Measurements from ENCODE around the gene PRKAG2. TPM values are rescaled to one million over a fixed set of nuclear protein-coding genes. Genes with fewer than 3 reads are reported as not detected.

PRKAG2 gene
- total and polyA plus RNA-seq, 8 donors = 19.9 to 302 (median 60.9) TPM

DNA sequence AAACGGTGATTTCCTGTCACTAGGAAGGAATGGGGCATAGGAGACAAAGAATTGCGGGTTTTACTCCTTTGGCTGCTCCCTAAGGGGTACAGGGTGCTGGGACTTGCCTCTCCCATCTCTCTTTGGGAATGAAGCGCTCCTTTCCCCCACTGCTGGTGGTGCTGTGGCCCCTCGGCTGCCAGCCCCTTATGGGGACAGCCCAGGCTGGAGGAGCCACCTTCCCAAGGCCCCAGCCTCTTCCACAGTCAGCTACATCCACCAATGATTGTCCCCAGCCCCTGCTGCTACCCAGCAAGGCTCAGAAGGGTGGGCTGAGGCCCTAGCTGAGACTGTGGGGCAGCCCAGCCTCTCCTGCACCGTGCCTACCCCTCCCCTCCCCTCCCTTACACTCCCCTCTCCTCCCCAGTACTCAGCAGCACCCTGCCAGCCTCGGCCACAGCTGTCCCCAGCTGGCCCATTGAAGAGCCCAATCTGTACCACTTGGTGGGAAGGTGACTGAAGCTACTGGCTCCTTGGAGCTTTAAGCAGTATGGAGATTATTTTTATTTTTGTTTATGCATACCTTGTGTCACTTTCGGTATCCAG lies 19.0 kb downstream of the PRKAG2 start:
- no peaks in the 10 kb centered on the region for H3K27me3 ChIP-seq
- DNase-seq = no peak

DNA sequence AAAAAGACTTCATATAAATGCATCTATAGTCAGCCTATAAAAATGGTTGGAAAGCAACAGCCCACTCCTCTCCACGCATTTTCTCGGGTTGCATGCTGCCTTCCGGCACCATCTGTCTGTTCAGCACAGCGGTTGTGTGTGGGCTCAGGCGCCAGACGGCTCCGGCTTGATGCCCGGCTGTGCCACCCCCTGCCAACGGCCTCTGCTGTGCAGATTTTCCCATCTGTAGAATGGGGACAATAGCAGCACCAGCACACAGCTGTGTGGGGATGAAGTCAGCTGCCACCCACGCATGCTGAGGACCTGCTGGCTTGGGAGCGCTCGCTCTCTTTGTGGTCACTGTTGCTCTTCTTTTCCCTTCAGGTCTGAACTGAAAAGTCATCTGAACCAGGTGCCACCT lies 19.5 kb downstream of the PRKAG2 start:
- H3K36me3 ChIP-seq = peaks cover 0 to 20% (median 9%) of the 10 kb centered on the region in 4 donors
- H3K27ac ChIP-seq = no peak overlapping the region
- DNase-seq = no peak
- H3K4me3 ChIP-seq = no peak overlapping the region
- no peaks in the 10 kb centered on the region for H3K9me3 ChIP-seq
- 90 to 96% (median 92%) methylated on average over 12 of the region's 12 CpGs for WGBS, 5 donors
- intact Hi-C loops (cut with DNase I; ENCODE audit: low total_unique reads) = no loop called here
- peaks cover 5 to 24% (median 19%) of the 10 kb centered on the region in 4 donors for H3K4me1 ChIP-seq
- no peaks in the 10 kb centered on the region for H3K27me3 ChIP-seq
- TF ChIP-seq EP300 (IDR thresholded peaks at IDR 0.05) (no peak), POLR2AphosphoS5 (IDR thresholded peaks at IDR 0.05) (no peak), POLR2A (IDR thresholded peaks at IDR 0.05) (no peak)
- TF ChIP-seq, protein P1, sequence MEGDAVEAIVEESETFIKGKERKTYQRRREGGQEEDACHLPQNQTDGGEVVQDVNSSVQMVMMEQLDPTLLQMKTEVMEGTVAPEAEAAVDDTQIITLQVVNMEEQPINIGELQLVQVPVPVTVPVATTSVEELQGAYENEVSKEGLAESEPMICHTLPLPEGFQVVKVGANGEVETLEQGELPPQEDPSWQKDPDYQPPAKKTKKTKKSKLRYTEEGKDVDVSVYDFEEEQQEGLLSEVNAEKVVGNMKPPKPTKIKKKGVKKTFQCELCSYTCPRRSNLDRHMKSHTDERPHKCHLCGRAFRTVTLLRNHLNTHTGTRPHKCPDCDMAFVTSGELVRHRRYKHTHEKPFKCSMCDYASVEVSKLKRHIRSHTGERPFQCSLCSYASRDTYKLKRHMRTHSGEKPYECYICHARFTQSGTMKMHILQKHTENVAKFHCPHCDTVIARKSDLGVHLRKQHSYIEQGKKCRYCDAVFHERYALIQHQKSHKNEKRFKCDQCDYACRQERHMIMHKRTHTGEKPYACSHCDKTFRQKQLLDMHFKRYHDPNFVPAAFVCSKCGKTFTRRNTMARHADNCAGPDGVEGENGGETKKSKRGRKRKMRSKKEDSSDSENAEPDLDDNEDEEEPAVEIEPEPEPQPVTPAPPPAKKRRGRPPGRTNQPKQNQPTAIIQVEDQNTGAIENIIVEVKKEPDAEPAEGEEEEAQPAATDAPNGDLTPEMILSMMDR (IDR thresholded peaks at IDR 0.05) = no peak

More for the DNA sequence above, 19.0 kb downstream of the PRKAG2 start:
- WGBS, 5 donors = 56 to 78% (median 76%) methylated on average over 6 to 7 of the region's 7 CpGs
- Histone ChIP-seq H3K4me1 (peaks cover 0 to 19% (median 14%) of the 10 kb centered on the region in 4 donors), H3K36me3 (peaks cover 0 to 20% (median 9%) of the 10 kb centered on the region in 4 donors), H3K4me3 (no peak overlapping the region), H3K27ac (no peak overlapping the region), H3K9me3 (no peaks in the 10 kb centered on the region)
- intact Hi-C loops (cut with DNase I; ENCODE audit: low total_unique reads) = no loop called here
- TF ChIP-seq EP300 (IDR thresholded peaks at IDR 0.05) = no peak
- TF ChIP-seq POLR2AphosphoS5 (IDR thresholded peaks at IDR 0.05) = no peak
- no peak for TF ChIP-seq POLR2A (IDR thresholded peaks at IDR 0.05)
- TF ChIP-seq, protein P1 (IDR thresholded peaks at IDR 0.05) = no peak

DNA sequence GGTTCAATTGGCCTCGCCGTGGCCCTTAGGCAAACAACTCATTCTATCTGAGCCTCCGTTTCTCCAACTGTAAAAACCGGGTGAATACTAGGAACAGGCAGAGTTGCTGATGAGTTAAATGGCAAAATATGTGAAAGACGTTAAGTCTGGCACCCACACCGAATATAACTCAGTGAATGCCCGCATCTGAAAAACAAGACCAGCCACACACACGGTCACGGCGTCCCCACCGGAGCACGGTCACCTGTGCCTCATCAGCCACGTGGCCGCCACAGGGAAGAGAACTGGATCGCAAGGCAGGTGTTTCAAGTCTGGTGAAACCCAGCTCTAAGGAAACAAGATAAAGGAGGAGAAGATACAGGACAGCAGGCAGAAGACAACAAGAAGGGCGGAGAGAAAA lies 20.4 kb downstream of the PRKAG2 start:
- no peak overlapping the region for H3K27ac ChIP-seq
- DNase-seq = no peak
- TF ChIP-seq POLR2AphosphoS5 (IDR thresholded peaks at IDR 0.05) = no peak
- TF ChIP-seq, protein P1 (IDR thresholded peaks at IDR 0.05) = no peak
- TF ChIP-seq POLR2A (IDR thresholded peaks at IDR 0.05) = no peak
- no peak for TF ChIP-seq EP300 (IDR thresholded peaks at IDR 0.05)
- H3K4me1 ChIP-seq = peaks cover 13 to 33% (median 28%) of the 10 kb centered on the region in 4 donors
- peaks cover 0 to 20% (median 9%) of the 10 kb centered on the region in 4 donors for H3K36me3 ChIP-seq
- intact Hi-C loops (cut with DNase I; ENCODE audit: low total_unique reads) = no loop called here
- H3K4me3 ChIP-seq = no peak overlapping the region
- 88 to 92% (median 91%) methylated on average over 16 of the region's 16 CpGs for WGBS, 5 donors
- H3K9me3 ChIP-seq = no peaks in the 10 kb centered on the region
- H3K27me3 ChIP-seq = no peaks in the 10 kb centered on the region

DNA sequence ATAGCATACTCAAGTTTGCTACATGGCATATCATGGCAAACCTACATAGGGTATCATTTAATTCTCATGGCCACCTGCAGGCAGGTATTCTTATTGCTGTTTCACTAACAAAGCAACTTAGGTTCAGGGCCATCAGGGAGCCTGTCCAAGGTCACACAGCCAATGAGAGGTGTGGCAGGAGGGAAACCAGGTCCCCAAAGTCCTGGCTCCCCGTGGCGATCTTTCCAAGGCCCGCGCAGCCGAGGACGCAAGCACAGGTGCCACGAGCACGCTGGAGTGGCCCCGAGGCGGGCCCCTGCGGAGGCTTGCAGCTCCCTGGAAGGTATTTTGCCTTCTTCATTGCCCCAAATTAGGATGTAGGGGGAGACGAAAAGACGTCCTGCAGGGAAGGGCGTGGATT lies 20.8 kb downstream of the PRKAG2 start:
- no peak for DNase-seq
- Histone ChIP-seq H3K27me3 (no peaks in the 10 kb centered on the region), H3K4me1 (peaks cover 13 to 37% (median 30%) of the 10 kb centered on the region in 4 donors), H3K36me3 (peaks cover 0 to 20% (median 9%) of the 10 kb centered on the region in 4 donors), H3K4me3 (no peak overlapping the region), H3K27ac (no peak overlapping the region), H3K9me3 (no peaks in the 10 kb centered on the region)
- no peak for TF ChIP-seq EP300 (IDR thresholded peaks at IDR 0.05)
- TF ChIP-seq POLR2AphosphoS5 (IDR thresholded peaks at IDR 0.05) = no peak
- TF ChIP-seq, protein P1 (IDR thresholded peaks at IDR 0.05) = no peak
- no peak for TF ChIP-seq POLR2A (IDR thresholded peaks at IDR 0.05)
- intact Hi-C loops (cut with DNase I; ENCODE audit: low total_unique reads) = no loop called here
- WGBS, 5 donors = 85 to 92% (median 86%) methylated on average over 14 of the region's 14 CpGs
